ENCODE results near the gene PRKG1.
A peak's percentile ranks its signal among the peaks of the same experiment; 100 is the strongest.

Gene PRKG1

GRCh38 chr10:51861731-51862130 is 787.4 kb downstream of the PRKG1 start:
- H3K36me3 ChIP-seq (ENCODE audit: control insufficient read depth in 5 of 5, insufficient read depth in 5 of 5, low read length in 5 of 5): no peaks in the 10 kb centered on the region
- no peak overlapping the region for H3K4me3 ChIP-seq (ENCODE audit: low read depth in 1 of 5, low read length in 5 of 5)
- no peaks in the 10 kb centered on the region for H3K9me3 ChIP-seq (ENCODE audit: control insufficient read depth in 5 of 5, low read length in 5 of 5)
- no peak overlapping the region for H3K27ac ChIP-seq (ENCODE audit: low read depth, low read length)
- peaks cover 0 to 19% (median 12%) of the 10 kb centered on the region in 5 donors for H3K4me1 ChIP-seq (ENCODE audit: control insufficient read depth in 5 of 5, insufficient read depth in 5 of 5, low read length in 5 of 5)
- H3K27me3 ChIP-seq (ENCODE audit: control insufficient read depth in 5 of 5, insufficient read depth in 4 of 5, low read length in 5 of 5): no peaks in the 10 kb centered on the region
- H3K9ac ChIP-seq (ENCODE audit: low read length in 5 of 5): no peak overlapping the region

GRCh38 chr10:51862149-51862548 is 787.9 kb downstream of the PRKG1 start:
- Histone ChIP-seq H3K4me1 (ENCODE audit: control insufficient read depth in 5 of 5, insufficient read depth in 5 of 5, low read length in 5 of 5) (peaks cover 0 to 19% (median 12%) of the 10 kb centered on the region in 5 donors), H3K9me3 (ENCODE audit: control insufficient read depth in 5 of 5, low read length in 5 of 5) (no peaks in the 10 kb centered on the region), H3K36me3 (ENCODE audit: control insufficient read depth in 5 of 5, insufficient read depth in 5 of 5, low read length in 5 of 5) (no peaks in the 10 kb centered on the region), H3K9ac (ENCODE audit: low read length in 5 of 5) (no peak overlapping the region), H3K27ac (ENCODE audit: low read depth, low read length) (no peak overlapping the region), H3K4me3 (ENCODE audit: low read depth in 1 of 5, low read length in 5 of 5) (no peak overlapping the region), H3K27me3 (ENCODE audit: control insufficient read depth in 5 of 5, insufficient read depth in 4 of 5, low read length in 5 of 5) (no peaks in the 10 kb centered on the region)

- H3K36me3 ChIP-seq (ENCODE audit: control insufficient read depth in 5 of 5, insufficient read depth in 5 of 5, low read length in 5 of 5): no peaks in the 10 kb centered on the region
- H3K4me3 ChIP-seq (ENCODE audit: low read depth in 1 of 5, low read length in 5 of 5): no peak overlapping the region
- no peak overlapping the region for H3K9ac ChIP-seq (ENCODE audit: low read length in 5 of 5)
- peaks cover 0 to 4% (median 4%) of the 10 kb centered on the region in 5 donors for H3K4me1 ChIP-seq (ENCODE audit: control insufficient read depth in 5 of 5, insufficient read depth in 5 of 5, low read length in 5 of 5)
- no peak overlapping the region for H3K27ac ChIP-seq (ENCODE audit: low read depth, low read length)
- no peaks in the 10 kb centered on the region for H3K27me3 ChIP-seq (ENCODE audit: control insufficient read depth in 5 of 5, insufficient read depth in 4 of 5, low read length in 5 of 5)
- H3K9me3 ChIP-seq (ENCODE audit: control insufficient read depth in 5 of 5, low read length in 5 of 5): no peaks in the 10 kb centered on the region
Observed at GRCh38 chr10:51867956-51868355, 793.7 kb downstream of the PRKG1 start.

GRCh38 chr10:51874131-51874530 is 799.8 kb downstream of the PRKG1 start:
- no peaks in the 10 kb centered on the region for H3K36me3 ChIP-seq (ENCODE audit: control insufficient read depth in 5 of 5, insufficient read depth in 5 of 5, low read length in 5 of 5)
- H3K9ac ChIP-seq (ENCODE audit: low read length in 5 of 5): no peak overlapping the region
- H3K4me1 ChIP-seq (ENCODE audit: control insufficient read depth in 5 of 5, insufficient read depth in 5 of 5, low read length in 5 of 5): peaks cover 0 to 9% (median 4%) of the 10 kb centered on the region in 5 donors
- H3K27me3 ChIP-seq (ENCODE audit: control insufficient read depth in 5 of 5, insufficient read depth in 4 of 5, low read length in 5 of 5): no peaks in the 10 kb centered on the region
- H3K9me3 ChIP-seq (ENCODE audit: control insufficient read depth in 5 of 5, low read length in 5 of 5): no peaks in the 10 kb centered on the region
- no peak overlapping the region for H3K27ac ChIP-seq (ENCODE audit: low read depth, low read length)
- H3K4me3 ChIP-seq (ENCODE audit: low read depth in 1 of 5, low read length in 5 of 5): no peak overlapping the region

- H3K36me3 ChIP-seq (ENCODE audit: control insufficient read depth in 5 of 5, insufficient read depth in 5 of 5, low read length in 5 of 5): no peaks in the 10 kb centered on the region
- H3K9me3 ChIP-seq (ENCODE audit: control insufficient read depth in 5 of 5, low read length in 5 of 5): no peaks in the 10 kb centered on the region
- no peak overlapping the region for H3K27ac ChIP-seq (ENCODE audit: low read depth, low read length)
- peaks cover 0 to 9% (median 7%) of the 10 kb centered on the region in 5 donors for H3K4me1 ChIP-seq (ENCODE audit: control insufficient read depth in 5 of 5, insufficient read depth in 5 of 5, low read length in 5 of 5)
- no peak overlapping the region for H3K9ac ChIP-seq (ENCODE audit: low read length in 5 of 5)
- H3K4me3 ChIP-seq (ENCODE audit: low read depth in 1 of 5, low read length in 5 of 5): no peak overlapping the region
- no peaks in the 10 kb centered on the region for H3K27me3 ChIP-seq (ENCODE audit: control insufficient read depth in 5 of 5, insufficient read depth in 4 of 5, low read length in 5 of 5)
Observed at GRCh38 chr10:51875610-51876009, 801.3 kb downstream of the PRKG1 start.

GRCh38 chr10:51876503-51876902 is 802.2 kb downstream of the PRKG1 start:
- Histone ChIP-seq H3K4me3 (ENCODE audit: low read depth in 1 of 5, low read length in 5 of 5) (no peak overlapping the region), H3K9ac (ENCODE audit: low read length in 5 of 5) (no peak overlapping the region), H3K9me3 (ENCODE audit: control insufficient read depth in 5 of 5, low read length in 5 of 5) (no peaks in the 10 kb centered on the region), H3K27me3 (ENCODE audit: control insufficient read depth in 5 of 5, insufficient read depth in 4 of 5, low read length in 5 of 5) (no peaks in the 10 kb centered on the region), H3K4me1 (ENCODE audit: control insufficient read depth in 5 of 5, insufficient read depth in 5 of 5, low read length in 5 of 5) (peaks cover 0 to 9% (median 7%) of the 10 kb centered on the region in 5 donors), H3K36me3 (ENCODE audit: control insufficient read depth in 5 of 5, insufficient read depth in 5 of 5, low read length in 5 of 5) (no peaks in the 10 kb centered on the region), H3K27ac (ENCODE audit: low read depth, low read length) (no peak overlapping the region)

- Histone ChIP-seq H3K27ac (ENCODE audit: low read depth, low read length) (no peak overlapping the region), H3K9me3 (ENCODE audit: control insufficient read depth in 5 of 5, low read length in 5 of 5) (no peaks in the 10 kb centered on the region), H3K4me1 (ENCODE audit: control insufficient read depth in 5 of 5, insufficient read depth in 5 of 5, low read length in 5 of 5) (peaks cover 0 to 9% (median 7%) of the 10 kb centered on the region in 5 donors), H3K36me3 (ENCODE audit: control insufficient read depth in 5 of 5, insufficient read depth in 5 of 5, low read length in 5 of 5) (no peaks in the 10 kb centered on the region), H3K27me3 (ENCODE audit: control insufficient read depth in 5 of 5, insufficient read depth in 4 of 5, low read length in 5 of 5) (no peaks in the 10 kb centered on the region), H3K9ac (ENCODE audit: low read length in 5 of 5) (no peak overlapping the region), H3K4me3 (ENCODE audit: low read depth in 1 of 5, low read length in 5 of 5) (no peak overlapping the region)
Observed at GRCh38 chr10:51876979-51877378, 802.7 kb downstream of the PRKG1 start.

GRCh38 chr10:51877636-51878035 is 803.3 kb downstream of the PRKG1 start:
- peaks cover 0 to 9% (median 7%) of the 10 kb centered on the region in 5 donors for H3K4me1 ChIP-seq (ENCODE audit: control insufficient read depth in 5 of 5, insufficient read depth in 5 of 5, low read length in 5 of 5)
- H3K36me3 ChIP-seq (ENCODE audit: control insufficient read depth in 5 of 5, insufficient read depth in 5 of 5, low read length in 5 of 5): no peaks in the 10 kb centered on the region
- H3K9ac ChIP-seq (ENCODE audit: low read length in 5 of 5): no peak overlapping the region
- H3K9me3 ChIP-seq (ENCODE audit: control insufficient read depth in 5 of 5, low read length in 5 of 5): no peaks in the 10 kb centered on the region
- no peaks in the 10 kb centered on the region for H3K27me3 ChIP-seq (ENCODE audit: control insufficient read depth in 5 of 5, insufficient read depth in 4 of 5, low read length in 5 of 5)
- H3K4me3 ChIP-seq (ENCODE audit: low read depth in 1 of 5, low read length in 5 of 5): no peak overlapping the region
- no peak overlapping the region for H3K27ac ChIP-seq (ENCODE audit: low read depth, low read length)

- H3K27ac ChIP-seq (ENCODE audit: low read depth, low read length): peak overlapping the region; percentile 45
Observed at GRCh38 chr10:51878695-51879094, 804.4 kb downstream of the PRKG1 start.

GRCh38 chr10:51879238-51879637 is 805.0 kb downstream of the PRKG1 start:
- Histone ChIP-seq H3K36me3 (ENCODE audit: control insufficient read depth in 5 of 5, insufficient read depth in 5 of 5, low read length in 5 of 5) (no peaks in the 10 kb centered on the region), H3K27me3 (ENCODE audit: control insufficient read depth in 5 of 5, insufficient read depth in 4 of 5, low read length in 5 of 5) (no peaks in the 10 kb centered on the region), H3K27ac (ENCODE audit: low read depth, low read length) (peak overlapping the region; percentile 45), H3K9me3 (ENCODE audit: control insufficient read depth in 5 of 5, low read length in 5 of 5) (no peaks in the 10 kb centered on the region), H3K4me1 (ENCODE audit: control insufficient read depth in 5 of 5, insufficient read depth in 5 of 5, low read length in 5 of 5) (peaks cover 0 to 9% (median 7%) of the 10 kb centered on the region in 5 donors), H3K4me3 (ENCODE audit: low read depth in 1 of 5, low read length in 5 of 5) (no peak overlapping the region), H3K9ac (ENCODE audit: low read length in 5 of 5) (no peak overlapping the region)

More at GRCh38 chr10:51878695-51879094, 804.4 kb downstream of the PRKG1 start:
- Histone ChIP-seq H3K27me3 (ENCODE audit: control insufficient read depth in 5 of 5, insufficient read depth in 4 of 5, low read length in 5 of 5) (no peaks in the 10 kb centered on the region), H3K9me3 (ENCODE audit: control insufficient read depth in 5 of 5, low read length in 5 of 5) (no peaks in the 10 kb centered on the region), H3K4me1 (ENCODE audit: control insufficient read depth in 5 of 5, insufficient read depth in 5 of 5, low read length in 5 of 5) (peaks cover 0 to 9% (median 7%) of the 10 kb centered on the region in 5 donors), H3K36me3 (ENCODE audit: control insufficient read depth in 5 of 5, insufficient read depth in 5 of 5, low read length in 5 of 5) (no peaks in the 10 kb centered on the region), H3K9ac (ENCODE audit: low read length in 5 of 5) (no peak overlapping the region), H3K4me3 (ENCODE audit: low read depth in 1 of 5, low read length in 5 of 5) (no peak overlapping the region)

GRCh38 chr10:51881213-51881612 is 806.9 kb downstream of the PRKG1 start:
- Histone ChIP-seq H3K27ac (ENCODE audit: low read depth, low read length) (no peak overlapping the region), H3K4me3 (ENCODE audit: low read depth in 1 of 5, low read length in 5 of 5) (no peak overlapping the region), H3K9ac (ENCODE audit: low read length in 5 of 5) (no peak overlapping the region), H3K27me3 (ENCODE audit: control insufficient read depth in 5 of 5, insufficient read depth in 4 of 5, low read length in 5 of 5) (no peaks in the 10 kb centered on the region), H3K9me3 (ENCODE audit: control insufficient read depth in 5 of 5, low read length in 5 of 5) (no peaks in the 10 kb centered on the region), H3K4me1 (ENCODE audit: control insufficient read depth in 5 of 5, insufficient read depth in 5 of 5, low read length in 5 of 5) (peaks cover 0 to 9% (median 7%) of the 10 kb centered on the region in 5 donors), H3K36me3 (ENCODE audit: control insufficient read depth in 5 of 5, insufficient read depth in 5 of 5, low read length in 5 of 5) (no peaks in the 10 kb centered on the region)

All from subcutaneous abdominal adipose tissue (tissue), 5 donors.